ENCODE measurements around the gene GRK4.

DNA sequence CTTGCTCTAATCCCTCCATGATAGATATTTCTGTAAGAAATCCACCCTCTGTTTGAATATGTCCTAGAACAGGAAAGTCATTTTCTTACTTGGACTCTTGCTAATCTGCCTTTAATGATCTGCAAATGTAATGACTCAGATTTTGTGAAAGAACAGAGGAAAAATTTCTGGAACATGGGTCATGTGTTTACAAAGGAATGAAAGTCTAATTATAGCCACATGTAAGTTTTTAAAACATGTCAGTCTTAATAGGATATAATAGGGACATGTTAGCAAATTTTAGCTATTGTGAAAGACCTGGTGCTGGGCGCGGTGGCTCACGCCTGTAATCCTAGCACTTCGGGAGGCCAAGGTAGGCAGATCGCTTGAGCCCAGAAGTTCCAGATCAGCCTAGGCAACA is 47.6 kb downstream of the GRK4 start:
- TF ChIP-seq CTCF (IDR thresholded peaks at IDR 0.05) (no peak), POLR2A (IDR thresholded peaks at IDR 0.05) (no peak)
